ENCODE measurements around the gene PFN1.
A peak's percentile ranks its signal among the peaks of the same experiment; 100 is the strongest.

The PFN1 gene

GRCh38 chr17:4948166-4948930 is at the start of gene PFN1:
Gene PFN1, minus strand, starts transcription at chr17:4948530. Its CDS starts 136 bp downstream, at chr17:4948394.
- H3K36me3 Mint-ChIP-seq (ENCODE audit: low read depth): peaks cover 56% of the 10 kb centered on the region
- H3K9me3 Mint-ChIP-seq: no peaks in the 10 kb centered on the region
- intact Hi-C loops (cut with micrococcal nuclease): loop anchor here (1.0 to 5.0 kb wide), 4 partner anchors 8 to 41 kb away; partner anchors contain the start of genes CAMTA2, RNF167, SLC25A11 and SPAG7
- peak within 1 kb of the TSS; percentile 84 for H3K4me3 Mint-ChIP-seq
- peaks cover 60% of the 10 kb centered on the region for H3K4me1 Mint-ChIP-seq (ENCODE audit: low read depth)
- no peaks in the 10 kb centered on the region for H3K27me3 Mint-ChIP-seq
- peak within 1 kb of the TSS; percentile 90 for H3K27ac Mint-ChIP-seq

- peaks cover 47% of the 10 kb centered on the region for H3K36me3 Mint-ChIP-seq (ENCODE audit: low read depth)
- intact Hi-C loops (cut with micrococcal nuclease): no loop called here
- peaks cover 38% of the 10 kb centered on the region for H3K4me1 Mint-ChIP-seq (ENCODE audit: low read depth)
- no peaks in the 10 kb centered on the region for H3K9me3 Mint-ChIP-seq
- peak within 1 kb of the TSS; percentile 89 for H3K27ac Mint-ChIP-seq
- peak within 1 kb of the TSS; percentile 95 for H3K4me3 Mint-ChIP-seq
- H3K27me3 Mint-ChIP-seq: peaks cover 27% of the 10 kb centered on the region
Measured at GRCh38 chr17:4997302-4998026, 49.1 kb upstream of the PFN1 start, which contains the start of the genes INCA1 and KIF1C. Gene INCA1, minus strand, starts transcription at chr17:4997522. Its CDS starts 3,085 bp downstream, at chr17:4994437. Gene KIF1C, plus strand, starts transcription at chr17:4997950. Its CDS starts 2,297 bp downstream, at chr17:5000247.

- Mint-ChIP-seq H3K27ac (no peak overlapping the region), H3K36me3 (ENCODE audit: low read depth) (peaks cover 26% of the 10 kb centered on the region), H3K27me3 (peaks cover 27% of the 10 kb centered on the region), H3K4me1 (ENCODE audit: low read depth) (peaks cover 34% of the 10 kb centered on the region), H3K9me3 (no peaks in the 10 kb centered on the region), H3K4me3 (no peak overlapping the region)
- intact Hi-C loops (cut with micrococcal nuclease): no loop called here
Measured at GRCh38 chr17:4994081-4994595, 45.8 kb upstream of the PFN1 start.

GRCh38 chr17:4987767-4988567 is 39.6 kb upstream of the PFN1 start:
- intact Hi-C loops (cut with micrococcal nuclease): loop anchor here (2.0 to 5.0 kb wide), 3 partner anchors 21 to 44 kb away; partner anchors contain the start of genes PFN1 and SPAG7
- Mint-ChIP-seq H3K9me3 (no peaks in the 10 kb centered on the region), H3K27ac (peak overlapping the region; percentile 93), H3K4me1 (ENCODE audit: low read depth) (peaks cover 54% of the 10 kb centered on the region), H3K36me3 (ENCODE audit: low read depth) (peaks cover 58% of the 10 kb centered on the region), H3K27me3 (no peaks in the 10 kb centered on the region), H3K4me3 (peak overlapping the region; percentile 91)

GRCh38 chr17:4986951-4987766 is 38.8 kb upstream of the PFN1 start, which contains the start of gene CAMTA2:
Gene CAMTA2, minus strand, starts transcription at chr17:4987675. Its CDS starts 1,453 bp downstream, at chr17:4986222.
- Mint-ChIP-seq H3K9me3 (no peaks in the 10 kb centered on the region), H3K4me1 (ENCODE audit: low read depth) (peaks cover 62% of the 10 kb centered on the region)
- intact Hi-C loops (cut with micrococcal nuclease): loop anchor here (2.0 to 5.0 kb wide), 3 partner anchors 20 to 45 kb away; partner anchors contain the start of genes PFN1 and SPAG7

GRCh38 chr17:4986403-4986802 is 38.1 kb upstream of the PFN1 start:
- Mint-ChIP-seq H3K9me3 (no peaks in the 10 kb centered on the region), H3K27ac (peak overlapping the region; percentile 93), H3K27me3 (no peaks in the 10 kb centered on the region), H3K4me1 (ENCODE audit: low read depth) (peaks cover 64% of the 10 kb centered on the region), H3K36me3 (ENCODE audit: low read depth) (peaks cover 69% of the 10 kb centered on the region), H3K4me3 (peak overlapping the region; percentile 91)
- intact Hi-C loops (cut with micrococcal nuclease): loop anchor here (2.0 to 5.0 kb wide), 3 partner anchors 20 to 46 kb away; partner anchors contain the start of genes PFN1 and SPAG7

More at GRCh38 chr17:4986951-4987766, 38.8 kb upstream of the PFN1 start, which contains the start of gene CAMTA2:
- peaks cover 66% of the 10 kb centered on the region for H3K36me3 Mint-ChIP-seq (ENCODE audit: low read depth)
- no peaks in the 10 kb centered on the region for H3K27me3 Mint-ChIP-seq
- H3K27ac Mint-ChIP-seq: peak within 1 kb of the TSS; percentile 93
- peak within 1 kb of the TSS; percentile 91 for H3K4me3 Mint-ChIP-seq

GRCh38 chr17:4982305-4982704 is 34.0 kb upstream of the PFN1 start:
- Mint-ChIP-seq H3K27me3 (no peaks in the 10 kb centered on the region), H3K27ac (peak overlapping the region; percentile 38), H3K36me3 (ENCODE audit: low read depth) (peaks cover 93% of the 10 kb centered on the region), H3K4me3 (no peak overlapping the region), H3K9me3 (no peaks in the 10 kb centered on the region), H3K4me1 (ENCODE audit: low read depth) (peaks cover 76% of the 10 kb centered on the region)
- intact Hi-C loops (cut with micrococcal nuclease): no loop called here

- no peaks in the 10 kb centered on the region for H3K9me3 Mint-ChIP-seq
- H3K36me3 Mint-ChIP-seq (ENCODE audit: low read depth): peaks cover 87% of the 10 kb centered on the region
- intact Hi-C loops (cut with micrococcal nuclease): loop anchor here (2.0 kb wide), 1 partner anchor 82 kb away; no protein-coding TSS in a partner anchor
- peaks cover 65% of the 10 kb centered on the region for H3K4me1 Mint-ChIP-seq (ENCODE audit: low read depth)
- no peaks in the 10 kb centered on the region for H3K27me3 Mint-ChIP-seq
- H3K27ac Mint-ChIP-seq: peak overlapping the region; percentile 71
- H3K4me3 Mint-ChIP-seq: no peak overlapping the region
Measured at GRCh38 chr17:4980644-4981216, 32.4 kb upstream of the PFN1 start.

- Mint-ChIP-seq H3K36me3 (ENCODE audit: low read depth) (peaks cover 72% of the 10 kb centered on the region), H3K27me3 (no peaks in the 10 kb centered on the region), H3K27ac (peak overlapping the region; percentile 74), H3K4me1 (ENCODE audit: low read depth) (peaks cover 75% of the 10 kb centered on the region), H3K9me3 (no peaks in the 10 kb centered on the region), H3K4me3 (peak overlapping the region; percentile 27)
- intact Hi-C loops (cut with micrococcal nuclease): no loop called here
Measured at GRCh38 chr17:4978726-4979125, 30.4 kb upstream of the PFN1 start.

GRCh38 chr17:4974115-4974670 is 25.9 kb upstream of the PFN1 start:
- Mint-ChIP-seq H3K4me3 (no peak overlapping the region), H3K36me3 (ENCODE audit: low read depth) (peaks cover 29% of the 10 kb centered on the region), H3K4me1 (ENCODE audit: low read depth) (peaks cover 51% of the 10 kb centered on the region)

GRCh38 chr17:4973256-4974114 is 25.2 kb upstream of the PFN1 start:
- intact Hi-C loops (cut with micrococcal nuclease): no loop called here
- H3K9me3 Mint-ChIP-seq: no peaks in the 10 kb centered on the region
- peaks cover 22% of the 10 kb centered on the region for H3K36me3 Mint-ChIP-seq (ENCODE audit: low read depth)
- H3K4me1 Mint-ChIP-seq (ENCODE audit: low read depth): peaks cover 44% of the 10 kb centered on the region
- H3K4me3 Mint-ChIP-seq: no peak overlapping the region
- no peaks in the 10 kb centered on the region for H3K27me3 Mint-ChIP-seq
- H3K27ac Mint-ChIP-seq: peak overlapping the region; percentile 47

More at GRCh38 chr17:4974115-4974670, 25.9 kb upstream of the PFN1 start:
- no peaks in the 10 kb centered on the region for H3K9me3 Mint-ChIP-seq
- intact Hi-C loops (cut with micrococcal nuclease): no loop called here
- H3K27ac Mint-ChIP-seq: peak overlapping the region; percentile 47
- H3K27me3 Mint-ChIP-seq: no peaks in the 10 kb centered on the region

Data from dendritic cell treated with granulocyte-macrophage colony-stimulating factor and Interleukin-4, amounts not matched to agents 40 ng/mL and 50 ng/mL, for 4 days (primary cell).